Measurements from ENCODE around the gene POLR3B. TPM values are rescaled to one million over a fixed set of nuclear protein-coding genes. Genes with fewer than 3 reads are reported as not detected.

The POLR3B gene
- total and polyA plus RNA-seq, 9 of the 15 experiments (the other 6 are each of a cell fraction or from before 2014, with no cell fraction given): 7.6 to 17.9 (median 14.4) TPM

DNA sequence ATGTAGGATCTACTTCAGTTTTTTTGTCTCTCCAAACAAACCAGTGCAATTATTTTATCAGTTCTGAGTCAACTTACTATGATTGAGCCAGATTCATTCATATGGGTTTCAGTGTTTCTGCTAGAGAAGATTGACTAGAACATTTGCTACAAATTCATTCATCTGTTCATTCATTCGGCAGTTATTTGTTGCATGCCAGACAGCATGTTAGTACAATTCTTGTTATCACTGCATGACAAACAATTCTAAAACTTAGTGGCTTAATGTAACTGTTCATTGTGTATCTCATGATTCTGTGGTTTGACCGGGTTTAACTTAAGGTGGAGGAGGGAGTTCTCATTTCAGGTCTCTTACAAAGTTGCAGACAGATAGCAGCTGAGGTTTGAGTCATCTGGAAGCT, 52.3 kb downstream of the POLR3B start:
- ChIA-PET POLR2A (no interaction called here), CTCF (ENCODE audit: low intra/inter-chr PET ratio) (no interaction called here)
- Histone ChIP-seq H3K79me2 (ENCODE audit: control insufficient read depth, insufficient read depth, low read length) (no peaks in the 10 kb centered on the region), H3K36me3 (ENCODE audit: control insufficient read depth, insufficient read depth, low read length) (peaks cover 19% of the 10 kb centered on the region; the same call in 2 of the 3 replicates), H3K4me1 (replicated peaks in 1 of 2; ENCODE audit: control insufficient read depth in 2 of 2, insufficient read depth in 2 of 2, low read length in 2 of 2) (0 out of 5 replicates have a peak, but pooled peaks cover 0 to 2% of the 10 kb centered on the region in 2 experiments), H4K20me1 (replicated peaks; ENCODE audit: control insufficient read depth, insufficient read depth, low read length) (no peaks in the 10 kb centered on the region), H2AFZ (ENCODE audit: low read depth, low read length) (no peak overlapping the region), H3K9me3 (replicated peaks; ENCODE audit: control insufficient read depth, insufficient read depth, low read depth, low read length) (no peaks in the 10 kb centered on the region), H3K9ac (ENCODE audit: insufficient read depth in 1 of 2, low read depth in 2 of 2, low read length in 2 of 2) (no peak overlapping the region), H3K27ac (ENCODE audit: extremely low read depth, low read depth, low read length) (no peak overlapping the region), H3K4me3 (no peak overlapping the region), H3K4me2 (ENCODE audit: insufficient read depth, low read length) (no peak overlapping the region), H3K27me3 (ENCODE audit: control insufficient read depth in 2 of 2, insufficient read depth in 2 of 2, low read length in 2 of 2) (no peaks in the 10 kb centered on the region), H3K9me1 (ENCODE audit: control insufficient read depth, insufficient read depth, low read length) (no peaks in the 10 kb centered on the region)
- WGBS (ENCODE audit: insufficient coverage, low coverage, missing lambda C conversion rate): 61% methylated on average over 2 of the region's 2 CpGs
- intact Hi-C loops (cut with micrococcal nuclease): no loop called here
- no TSS peak for BruUV-seq (replicated peaks)
- in situ Hi-C loops (cut with MboI): no loop called here
- no peak for FAIRE-seq
- no peak for DNase-seq (ENCODE audit: extremely low read depth in 1 of 4, low spot score in 3 of 4)
- ATAC-seq: no peak
- TF ChIP-seq RHOXF2B (CRISPR knock-in tag; conservative IDR thresholded peaks at IDR 0.05) (no peak), KDM1A (IDR thresholded peaks at IDR 0.05) (0 out of 4 replicates have a peak, but pooled peaks of 1 of the 2 experiments have one; percentile 24)

DNA sequence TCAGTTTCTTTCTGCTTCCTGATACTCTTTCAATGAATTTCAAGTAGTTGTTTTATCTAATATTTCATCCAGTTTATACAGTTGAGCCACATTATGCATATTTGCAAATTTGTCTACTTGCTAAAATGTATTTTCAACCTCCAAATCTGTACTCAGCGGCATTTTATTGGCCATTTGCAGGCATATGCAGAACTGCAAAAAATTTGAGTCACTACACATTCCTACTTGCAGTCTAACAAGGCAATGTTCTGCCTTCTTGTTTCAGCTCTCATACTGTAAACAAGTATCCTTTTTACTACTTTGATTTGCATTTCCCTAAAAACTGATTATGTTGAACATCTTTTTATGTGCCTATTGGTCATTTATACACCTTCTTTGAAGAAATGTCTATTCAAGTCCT, 55.0 kb downstream of the POLR3B start:
- FAIRE-seq: peak; percentile 58
- H3K4me2 ChIP-seq (ENCODE audit: insufficient read depth, low read length): no peak overlapping the region
- H2AFZ ChIP-seq (ENCODE audit: low read depth, low read length): no peak overlapping the region
- no peaks in the 10 kb centered on the region for H3K27me3 ChIP-seq (ENCODE audit: control insufficient read depth in 2 of 2, insufficient read depth in 2 of 2, low read length in 2 of 2)
- H3K9me3 ChIP-seq (replicated peaks; ENCODE audit: control insufficient read depth, insufficient read depth, low read depth, low read length): no peaks in the 10 kb centered on the region
- peaks cover 17% of the 10 kb centered on the region; the same call in 2 of the 3 replicates for H3K36me3 ChIP-seq (ENCODE audit: control insufficient read depth, insufficient read depth, low read length)
- ChIA-PET CTCF (ENCODE audit: low intra/inter-chr PET ratio) (no interaction called here), POLR2A (interaction anchor here (1.0 to 1.3 kb wide), 2 partner anchors 12 to 162 kb away, joined by 3 read pairs; no protein-coding TSS in a partner anchor)
- ATAC-seq: no peak
- H3K9ac ChIP-seq (ENCODE audit: insufficient read depth in 1 of 2, low read depth in 2 of 2, low read length in 2 of 2): no peak overlapping the region
- TF ChIP-seq ARID1B (IDR thresholded peaks at IDR 0.05) (no peak), DACH1 (IDR thresholded peaks at IDR 0.05; ENCODE audit: partially characterized antibody) (no peak)
- TF ChIP-seq, protein P1, sequence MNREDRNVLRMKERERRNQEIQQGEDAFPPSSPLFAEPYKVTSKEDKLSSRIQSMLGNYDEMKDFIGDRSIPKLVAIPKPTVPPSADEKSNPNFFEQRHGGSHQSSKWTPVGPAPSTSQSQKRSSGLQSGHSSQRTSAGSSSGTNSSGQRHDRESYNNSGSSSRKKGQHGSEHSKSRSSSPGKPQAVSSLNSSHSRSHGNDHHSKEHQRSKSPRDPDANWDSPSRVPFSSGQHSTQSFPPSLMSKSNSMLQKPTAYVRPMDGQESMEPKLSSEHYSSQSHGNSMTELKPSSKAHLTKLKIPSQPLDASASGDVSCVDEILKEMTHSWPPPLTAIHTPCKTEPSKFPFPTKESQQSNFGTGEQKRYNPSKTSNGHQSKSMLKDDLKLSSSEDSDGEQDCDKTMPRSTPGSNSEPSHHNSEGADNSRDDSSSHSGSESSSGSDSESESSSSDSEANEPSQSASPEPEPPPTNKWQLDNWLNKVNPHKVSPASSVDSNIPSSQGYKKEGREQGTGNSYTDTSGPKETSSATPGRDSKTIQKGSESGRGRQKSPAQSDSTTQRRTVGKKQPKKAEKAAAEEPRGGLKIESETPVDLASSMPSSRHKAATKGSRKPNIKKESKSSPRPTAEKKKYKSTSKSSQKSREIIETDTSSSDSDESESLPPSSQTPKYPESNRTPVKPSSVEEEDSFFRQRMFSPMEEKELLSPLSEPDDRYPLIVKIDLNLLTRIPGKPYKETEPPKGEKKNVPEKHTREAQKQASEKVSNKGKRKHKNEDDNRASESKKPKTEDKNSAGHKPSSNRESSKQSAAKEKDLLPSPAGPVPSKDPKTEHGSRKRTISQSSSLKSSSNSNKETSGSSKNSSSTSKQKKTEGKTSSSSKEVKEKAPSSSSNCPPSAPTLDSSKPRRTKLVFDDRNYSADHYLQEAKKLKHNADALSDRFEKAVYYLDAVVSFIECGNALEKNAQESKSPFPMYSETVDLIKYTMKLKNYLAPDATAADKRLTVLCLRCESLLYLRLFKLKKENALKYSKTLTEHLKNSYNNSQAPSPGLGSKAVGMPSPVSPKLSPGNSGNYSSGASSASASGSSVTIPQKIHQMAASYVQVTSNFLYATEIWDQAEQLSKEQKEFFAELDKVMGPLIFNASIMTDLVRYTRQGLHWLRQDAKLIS (CRISPR knock-in tag; IDR thresholded peaks at IDR 0.05): no peak
- TF ChIP-seq, protein P2, sequence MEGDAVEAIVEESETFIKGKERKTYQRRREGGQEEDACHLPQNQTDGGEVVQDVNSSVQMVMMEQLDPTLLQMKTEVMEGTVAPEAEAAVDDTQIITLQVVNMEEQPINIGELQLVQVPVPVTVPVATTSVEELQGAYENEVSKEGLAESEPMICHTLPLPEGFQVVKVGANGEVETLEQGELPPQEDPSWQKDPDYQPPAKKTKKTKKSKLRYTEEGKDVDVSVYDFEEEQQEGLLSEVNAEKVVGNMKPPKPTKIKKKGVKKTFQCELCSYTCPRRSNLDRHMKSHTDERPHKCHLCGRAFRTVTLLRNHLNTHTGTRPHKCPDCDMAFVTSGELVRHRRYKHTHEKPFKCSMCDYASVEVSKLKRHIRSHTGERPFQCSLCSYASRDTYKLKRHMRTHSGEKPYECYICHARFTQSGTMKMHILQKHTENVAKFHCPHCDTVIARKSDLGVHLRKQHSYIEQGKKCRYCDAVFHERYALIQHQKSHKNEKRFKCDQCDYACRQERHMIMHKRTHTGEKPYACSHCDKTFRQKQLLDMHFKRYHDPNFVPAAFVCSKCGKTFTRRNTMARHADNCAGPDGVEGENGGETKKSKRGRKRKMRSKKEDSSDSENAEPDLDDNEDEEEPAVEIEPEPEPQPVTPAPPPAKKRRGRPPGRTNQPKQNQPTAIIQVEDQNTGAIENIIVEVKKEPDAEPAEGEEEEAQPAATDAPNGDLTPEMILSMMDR (IDR thresholded peaks at IDR 0.05 in 2 of 3, conservative IDR thresholded peaks at IDR 0.05 in 1 of 3; ENCODE audit: insufficient read depth in 2 of 3, low read depth in 1 of 3, low read length in 3 of 3): no peak
- H3K4me3 ChIP-seq: no peak overlapping the region
- DNase-seq (ENCODE audit: extremely low read depth in 1 of 4, low spot score in 3 of 4): no peak
- no peaks in the 10 kb centered on the region for H3K9me1 ChIP-seq (ENCODE audit: control insufficient read depth, insufficient read depth, low read length)
- intact Hi-C loops (cut with micrococcal nuclease): no loop called here
- in situ Hi-C loops (cut with MboI): no loop called here
- H3K79me2 ChIP-seq (ENCODE audit: control insufficient read depth, insufficient read depth, low read length): no peaks in the 10 kb centered on the region
- H4K20me1 ChIP-seq (replicated peaks; ENCODE audit: control insufficient read depth, insufficient read depth, low read length): no peaks in the 10 kb centered on the region
- no peaks in the 10 kb centered on the region for H3K4me1 ChIP-seq (replicated peaks in 1 of 2; ENCODE audit: control insufficient read depth in 2 of 2, insufficient read depth in 2 of 2, low read length in 2 of 2)
- 100% methylated on average over 1 of the region's 1 CpG for WGBS (ENCODE audit: insufficient coverage, low coverage, missing lambda C conversion rate)
- BruUV-seq (replicated peaks): no TSS peak
- no peak overlapping the region for H3K27ac ChIP-seq (ENCODE audit: extremely low read depth, low read depth, low read length)

Data from K562 (cell line).